ENCODE measurements around the gene AP1M1.

The AP1M1 gene

GRCh38 chr19:16266586-16266942, 68.9 kb downstream of the AP1M1 start:
- H3K4me3 ChIP-seq (replicated peaks; ENCODE audit: insufficient read depth, low read length): no peak overlapping the region
- DNase-seq (ENCODE audit: low read depth in 1 of 2, low spot score in 1 of 2): peak in 1 of 2 experiments; percentile 34
- no peak overlapping the region for H3K27ac ChIP-seq (replicated peaks)
- peaks cover 16% of the 10 kb centered on the region for H3K27me3 ChIP-seq (ENCODE audit: insufficient read depth, poor library complexity, severe bottlenecking)
- TF ChIP-seq, protein P1, sequence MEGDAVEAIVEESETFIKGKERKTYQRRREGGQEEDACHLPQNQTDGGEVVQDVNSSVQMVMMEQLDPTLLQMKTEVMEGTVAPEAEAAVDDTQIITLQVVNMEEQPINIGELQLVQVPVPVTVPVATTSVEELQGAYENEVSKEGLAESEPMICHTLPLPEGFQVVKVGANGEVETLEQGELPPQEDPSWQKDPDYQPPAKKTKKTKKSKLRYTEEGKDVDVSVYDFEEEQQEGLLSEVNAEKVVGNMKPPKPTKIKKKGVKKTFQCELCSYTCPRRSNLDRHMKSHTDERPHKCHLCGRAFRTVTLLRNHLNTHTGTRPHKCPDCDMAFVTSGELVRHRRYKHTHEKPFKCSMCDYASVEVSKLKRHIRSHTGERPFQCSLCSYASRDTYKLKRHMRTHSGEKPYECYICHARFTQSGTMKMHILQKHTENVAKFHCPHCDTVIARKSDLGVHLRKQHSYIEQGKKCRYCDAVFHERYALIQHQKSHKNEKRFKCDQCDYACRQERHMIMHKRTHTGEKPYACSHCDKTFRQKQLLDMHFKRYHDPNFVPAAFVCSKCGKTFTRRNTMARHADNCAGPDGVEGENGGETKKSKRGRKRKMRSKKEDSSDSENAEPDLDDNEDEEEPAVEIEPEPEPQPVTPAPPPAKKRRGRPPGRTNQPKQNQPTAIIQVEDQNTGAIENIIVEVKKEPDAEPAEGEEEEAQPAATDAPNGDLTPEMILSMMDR (IDR thresholded peaks at IDR 0.05; ENCODE audit: insufficient read depth, low read length): no peak
- TF ChIP-seq POLR2AphosphoS5 (IDR thresholded peaks at IDR 0.05; ENCODE audit: low read depth): no peak
- TF ChIP-seq REST (IDR thresholded peaks at IDR 0.05; ENCODE audit: insufficient replicate concordance, low read depth): no peak
- TF ChIP-seq SPI1 (IDR thresholded peaks at IDR 0.05; ENCODE audit: borderline replicate concordance, low read depth): no peak

DNA sequence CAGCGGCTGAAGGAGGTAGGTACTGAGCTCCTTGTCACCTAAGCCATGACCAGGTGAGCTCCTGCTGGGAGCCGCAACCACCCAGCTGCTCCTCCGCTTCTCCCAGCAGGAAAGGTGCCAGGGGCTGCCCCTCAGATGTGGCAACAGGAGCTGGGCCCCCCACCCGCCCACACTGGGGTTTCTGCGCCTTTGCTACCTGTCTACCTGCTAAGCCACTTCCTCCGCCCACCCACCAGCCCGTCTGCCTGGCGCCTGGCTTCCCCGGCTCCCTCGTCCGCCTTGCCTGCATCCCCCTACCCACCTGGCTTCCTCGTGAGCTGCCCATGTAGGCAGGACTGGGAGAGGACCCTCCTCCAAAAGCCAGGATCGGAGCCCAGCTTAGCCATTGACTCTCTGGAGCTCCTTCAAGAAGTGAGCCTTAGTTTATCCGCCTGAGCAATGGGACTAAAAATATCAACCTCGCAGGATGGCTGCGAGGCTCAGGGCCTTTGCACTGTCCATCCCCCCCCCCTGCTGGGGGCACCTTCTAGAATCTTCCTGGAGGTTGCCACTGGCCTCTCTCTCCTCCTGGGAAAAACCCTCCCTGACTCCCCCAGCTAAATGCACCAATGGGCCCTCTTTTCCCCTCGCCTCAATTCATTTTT, 71.1 kb downstream of the AP1M1 start:
- TF ChIP-seq GABPA (IDR thresholded peaks at IDR 0.05; ENCODE audit: low read depth) (no peak), POLR2AphosphoS5 (IDR thresholded peaks at IDR 0.05; ENCODE audit: low read depth) (no peak), REST (IDR thresholded peaks at IDR 0.05; ENCODE audit: insufficient replicate concordance, low read depth) (no peak)
- Histone ChIP-seq H3K27me3 (ENCODE audit: insufficient read depth, poor library complexity, severe bottlenecking) (peaks cover 10% of the 10 kb centered on the region), H3K27ac (replicated peaks) (no peak overlapping the region), H3K4me3 (replicated peaks; ENCODE audit: insufficient read depth, low read length) (no peak overlapping the region)
- DNase-seq (ENCODE audit: low read depth in 1 of 2, low spot score in 1 of 2): no peak

DNA sequence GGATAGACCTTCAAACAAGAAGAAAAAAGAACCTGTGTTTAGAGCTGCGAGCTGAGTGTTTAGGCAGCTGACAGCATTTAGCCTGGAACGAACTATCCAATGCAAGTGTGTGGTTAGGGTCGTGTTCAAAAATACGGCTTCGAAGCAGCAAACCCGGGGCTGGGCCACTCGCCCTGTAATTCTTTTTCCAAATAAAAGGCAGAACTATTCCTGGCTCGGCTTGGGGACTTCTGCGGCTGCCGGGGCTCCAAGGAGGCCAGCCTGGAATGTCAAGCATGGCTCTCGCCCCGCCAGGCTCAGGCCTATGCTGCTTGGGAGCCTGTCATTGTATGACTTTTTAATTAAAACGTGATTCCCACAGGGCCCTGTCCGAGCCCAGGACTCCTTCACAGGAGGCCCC, 75.2 kb downstream of the AP1M1 start:
- TF ChIP-seq POLR2AphosphoS5 (IDR thresholded peaks at IDR 0.05; ENCODE audit: low read depth): no peak
- Histone ChIP-seq H3K27ac (replicated peaks) (no peak overlapping the region), H3K27me3 (ENCODE audit: insufficient read depth, poor library complexity, severe bottlenecking) (no peaks in the 10 kb centered on the region), H3K4me3 (replicated peaks; ENCODE audit: insufficient read depth, low read length) (no peak overlapping the region)
- DNase-seq (ENCODE audit: low read depth in 1 of 2, low spot score in 1 of 2): no peak

DNA sequence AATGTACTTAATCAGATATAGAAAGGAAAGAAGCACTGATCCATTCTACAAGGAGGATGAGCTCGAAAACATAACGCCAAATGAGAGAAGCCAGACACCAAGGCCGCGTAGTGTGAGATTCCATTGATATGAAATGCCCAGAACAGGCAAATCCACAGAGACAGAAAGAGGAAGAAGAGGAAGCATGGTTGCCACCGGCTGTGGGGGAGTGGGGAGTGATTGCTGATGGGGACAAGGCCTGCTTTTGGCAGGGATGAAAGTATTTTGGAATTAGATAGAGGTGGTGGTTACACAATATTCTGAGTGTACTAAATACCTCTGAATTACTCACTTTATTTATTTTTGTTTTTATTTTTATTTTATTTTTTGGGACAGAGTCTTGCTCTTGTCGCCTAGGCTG, 76.7 kb downstream of the AP1M1 start:
- no peak overlapping the region for H3K27ac ChIP-seq (replicated peaks)
- no peaks in the 10 kb centered on the region for H3K27me3 ChIP-seq (ENCODE audit: insufficient read depth, poor library complexity, severe bottlenecking)
- DNase-seq (ENCODE audit: low read depth in 1 of 2, low spot score in 1 of 2): peak in 1 of 2 experiments; percentile 33
- H3K4me3 ChIP-seq (replicated peaks; ENCODE audit: insufficient read depth, low read length): no peak overlapping the region
- TF ChIP-seq, protein P1 (IDR thresholded peaks at IDR 0.05; ENCODE audit: insufficient read depth, low read length): no peak
- TF ChIP-seq SPI1 (IDR thresholded peaks at IDR 0.05; ENCODE audit: borderline replicate concordance, low read depth) (no peak), GABPA (IDR thresholded peaks at IDR 0.05; ENCODE audit: low read depth) (no peak), REST (IDR thresholded peaks at IDR 0.05; ENCODE audit: insufficient replicate concordance, low read depth) (no peak), POLR2AphosphoS5 (IDR thresholded peaks at IDR 0.05; ENCODE audit: low read depth) (no peak)
